Suprapubic skin (tissue), 4 donors: ENCODE results near the gene COL5A1.

Experiments
- EP300 ChIP-seq: sonication (generic); formaldehyde crosslinking; IDR thresholded peaks from one replicate; pipeline ENCODE4 v1.6.1; 2017; ENCODE audit warnings: antibody characterized with exemption
- POLR2A ChIP-seq, 2 donors: fragments of 450-650 bp; IDR thresholded peaks; one replicate each; pipeline ENCODE4 v1.6.1; 2017; ENCODE audit warnings: antibody characterized with exemption in 2 of 2, mild to moderate bottlenecking in 2 of 2, moderate library complexity in 2 of 2
- POLR2AphosphoS5 ChIP-seq, 3 donors: sonication (generic); formaldehyde crosslinking; IDR thresholded peaks; one replicate each; pipeline ENCODE4 v1.6.1; 2017; ENCODE audit warnings: antibody characterized with exemption in 3 of 3
- TF ChIP-seq, protein P1 (sequence below), 2 donors: fragments of 200-600 bp in 1 of 2; fragments of 450-650 bp in 1 of 2; sonication (generic) in 1 of 2; IDR thresholded peaks; one replicate each; pipeline ENCODE4 v1.5.1; 2016 to 2019; ENCODE audit warnings: antibody characterized with exemption in 2 of 2, mild to moderate bottlenecking in 1 of 2, moderate library complexity in 1 of 2

DNA sequence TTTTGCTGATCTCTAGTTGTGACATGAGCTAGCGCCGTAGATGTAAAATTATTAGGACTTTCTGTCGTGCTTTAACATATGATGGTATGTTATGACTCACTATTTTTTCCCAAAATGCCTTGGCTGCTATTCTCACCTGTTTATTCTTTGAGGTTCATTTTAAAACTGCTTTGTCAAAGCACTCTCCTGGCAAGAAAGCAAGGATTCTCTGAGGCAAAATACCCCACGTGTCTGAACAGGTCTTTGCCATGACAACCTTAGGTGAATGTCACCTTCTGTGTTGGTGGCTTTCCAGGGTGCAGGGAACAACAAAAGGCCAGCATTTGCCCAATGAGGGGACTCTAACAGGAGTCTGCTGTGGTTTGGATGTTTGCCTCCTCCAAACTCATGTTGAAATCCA, 30.6 kb upstream of the COL5A1 start:
- TF ChIP-seq, protein P1, sequence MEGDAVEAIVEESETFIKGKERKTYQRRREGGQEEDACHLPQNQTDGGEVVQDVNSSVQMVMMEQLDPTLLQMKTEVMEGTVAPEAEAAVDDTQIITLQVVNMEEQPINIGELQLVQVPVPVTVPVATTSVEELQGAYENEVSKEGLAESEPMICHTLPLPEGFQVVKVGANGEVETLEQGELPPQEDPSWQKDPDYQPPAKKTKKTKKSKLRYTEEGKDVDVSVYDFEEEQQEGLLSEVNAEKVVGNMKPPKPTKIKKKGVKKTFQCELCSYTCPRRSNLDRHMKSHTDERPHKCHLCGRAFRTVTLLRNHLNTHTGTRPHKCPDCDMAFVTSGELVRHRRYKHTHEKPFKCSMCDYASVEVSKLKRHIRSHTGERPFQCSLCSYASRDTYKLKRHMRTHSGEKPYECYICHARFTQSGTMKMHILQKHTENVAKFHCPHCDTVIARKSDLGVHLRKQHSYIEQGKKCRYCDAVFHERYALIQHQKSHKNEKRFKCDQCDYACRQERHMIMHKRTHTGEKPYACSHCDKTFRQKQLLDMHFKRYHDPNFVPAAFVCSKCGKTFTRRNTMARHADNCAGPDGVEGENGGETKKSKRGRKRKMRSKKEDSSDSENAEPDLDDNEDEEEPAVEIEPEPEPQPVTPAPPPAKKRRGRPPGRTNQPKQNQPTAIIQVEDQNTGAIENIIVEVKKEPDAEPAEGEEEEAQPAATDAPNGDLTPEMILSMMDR (IDR thresholded peaks at IDR 0.05): no peak
- no peak for TF ChIP-seq POLR2A (IDR thresholded peaks at IDR 0.05)
- no peak for TF ChIP-seq POLR2AphosphoS5 (IDR thresholded peaks at IDR 0.05)
- TF ChIP-seq EP300: no peak
